GM21528 (cell line): ENCODE data around the gene VCX2.
"Not testable (repeated sequence)": the region's sequence is repeated elsewhere in the genome, so short reads cannot be mapped to it uniquely, and the experiment has no call there.

Experiments used
- ATAC-seq: cut with Tn5 transposase; IDR thresholded peaks from one replicate; pipeline ENCODE4 v1.9.1; 2021; ENCODE audit warnings: mild to moderate bottlenecking, moderate library complexity; ENCODE audit not compliant: unreplicated experiment, low FRiP score

The VCX2 gene

DNA sequence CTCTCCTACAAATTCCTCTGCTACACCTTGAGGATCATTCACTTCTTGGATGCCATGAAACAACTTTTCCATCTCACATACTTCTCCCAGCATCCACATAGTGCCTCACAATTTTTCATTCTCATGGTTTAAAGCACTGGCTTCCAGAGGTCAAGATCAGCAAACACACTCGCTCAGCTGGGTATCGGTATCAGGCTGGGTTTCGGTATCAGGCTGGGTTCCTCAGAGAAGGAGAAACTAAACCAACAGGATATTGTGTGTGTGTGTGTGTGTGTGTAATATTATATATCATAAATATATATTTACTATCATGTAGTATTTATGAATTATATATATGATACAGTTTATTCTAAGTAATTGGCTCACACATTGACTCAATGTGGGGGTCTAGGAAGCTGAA is at the start of gene VCX2:
Gene VCX2 (minus strand): TSS at position 99 of the 400 bp plus-strand sequence. CDS start 624 bp downstream, outside the sequence.
- ATAC-seq: not testable (repeated sequence)

DNA sequence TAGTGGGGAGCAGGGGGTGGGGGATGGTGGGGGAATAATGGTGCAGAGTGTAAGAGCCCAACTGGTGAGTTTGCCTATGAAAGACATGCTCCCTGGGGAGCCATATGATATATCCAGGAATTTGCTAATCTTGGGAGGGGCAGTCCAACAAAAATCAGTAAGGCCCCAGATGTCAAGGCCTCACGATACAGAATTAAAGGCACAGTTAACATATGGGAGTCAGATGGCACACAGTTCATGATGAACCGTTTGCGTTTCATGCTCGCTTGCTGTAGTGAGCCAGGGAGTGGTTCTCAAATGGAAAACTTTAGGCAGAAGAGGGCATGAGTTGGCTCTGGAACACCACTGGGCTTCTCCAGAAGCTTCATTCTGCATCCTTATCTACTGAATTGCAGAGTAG is 33.9 kb upstream of the VCX2 start:
- no peak for ATAC-seq

DNA sequence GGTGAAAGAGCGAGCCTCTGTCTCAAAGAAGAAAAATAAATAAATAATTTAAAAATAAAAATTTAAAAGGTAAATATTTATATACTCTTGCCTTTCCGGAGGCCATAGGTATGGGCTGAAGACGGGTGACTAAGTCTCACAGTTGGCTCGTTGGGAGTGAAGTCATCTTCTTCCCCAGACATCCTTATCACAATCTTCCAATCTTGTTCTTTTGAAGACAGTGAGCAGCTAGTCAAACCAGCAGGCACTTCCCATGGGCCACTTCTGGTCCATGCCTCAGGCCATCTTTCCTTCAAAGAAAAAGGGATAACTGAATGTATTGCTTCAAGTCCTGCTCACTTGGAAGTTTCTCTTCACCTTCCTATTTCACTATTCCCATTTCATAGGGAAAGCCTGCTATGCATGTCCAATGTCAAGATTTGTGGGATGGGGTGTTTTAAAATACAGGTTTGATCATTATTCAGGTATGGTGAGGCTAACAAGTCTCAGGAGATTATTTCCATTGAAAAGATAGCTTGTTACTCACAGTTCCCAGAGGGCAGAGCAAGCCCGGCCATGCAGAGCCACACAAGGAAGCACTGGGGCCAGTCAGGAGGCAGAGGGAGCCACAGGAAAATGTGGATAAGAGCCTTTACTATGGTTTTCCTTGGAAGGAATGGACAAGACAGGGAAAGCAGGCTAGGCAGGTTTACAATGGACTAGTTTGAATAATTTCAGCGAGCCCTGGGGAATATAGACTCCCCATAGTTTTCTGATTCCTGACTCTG is 33.3 kb upstream of the VCX2 start:
- ATAC-seq: no peak

DNA sequence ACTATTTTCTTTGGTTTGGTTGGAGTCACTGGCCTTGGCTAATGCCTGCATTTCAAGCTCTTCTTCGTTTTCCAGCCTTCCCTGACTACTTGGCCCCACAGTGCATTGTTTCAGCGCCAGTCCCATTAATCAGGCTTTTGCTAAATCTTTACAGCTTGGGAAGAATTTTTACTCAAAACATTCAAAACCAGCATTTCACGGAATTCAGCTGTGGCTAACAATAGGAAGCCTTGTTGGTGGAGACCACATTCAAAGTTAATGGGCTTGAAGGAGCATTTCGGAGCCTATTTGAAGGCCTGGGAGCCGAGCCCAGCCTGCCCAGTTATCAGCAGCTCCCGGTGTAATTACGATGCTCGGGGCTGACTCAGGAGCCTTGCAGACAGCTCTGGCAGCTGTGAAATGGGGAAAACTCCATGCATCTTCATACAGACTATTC is 30.8 kb upstream of the VCX2 start:
- ATAC-seq: no peak

DNA sequence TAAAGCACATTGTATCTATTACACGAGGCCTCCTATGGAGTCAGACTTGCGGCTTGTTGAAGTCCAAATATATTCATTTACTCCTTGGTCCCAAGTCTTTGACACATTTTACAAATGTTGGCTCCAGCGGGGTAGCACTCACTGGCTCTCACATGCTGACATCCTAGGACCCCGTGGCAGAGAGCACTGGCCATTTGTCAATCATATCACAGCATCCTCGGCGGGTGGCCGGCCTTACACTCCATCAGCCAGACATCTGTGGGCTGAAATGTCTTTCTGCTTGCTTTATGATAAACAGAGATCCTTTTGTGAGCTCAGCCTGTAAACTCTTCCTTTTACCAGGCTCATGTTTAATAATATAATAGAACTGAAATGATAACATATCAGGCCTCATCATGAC is 25.7 kb upstream of the VCX2 start:
- ATAC-seq: no peak

DNA sequence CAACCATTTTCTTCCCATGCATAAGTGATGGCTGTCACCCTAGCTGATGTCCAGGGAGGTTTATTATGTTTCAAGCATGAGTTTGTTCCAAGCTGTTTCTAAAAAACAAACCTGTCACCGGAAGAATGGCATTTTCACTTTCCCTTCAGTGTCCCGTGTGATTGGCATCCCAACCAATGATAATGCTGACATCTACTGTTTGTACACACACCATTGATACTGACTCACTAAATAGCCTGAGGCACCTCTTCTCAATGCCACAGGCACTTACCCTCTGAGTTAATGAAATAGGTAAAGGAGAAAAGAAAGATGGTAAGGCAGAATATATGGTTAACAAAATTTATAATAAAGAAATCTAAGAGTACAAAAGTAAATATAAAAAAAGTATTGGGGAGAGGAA is 23.1 kb upstream of the VCX2 start:
- no peak for ATAC-seq

DNA sequence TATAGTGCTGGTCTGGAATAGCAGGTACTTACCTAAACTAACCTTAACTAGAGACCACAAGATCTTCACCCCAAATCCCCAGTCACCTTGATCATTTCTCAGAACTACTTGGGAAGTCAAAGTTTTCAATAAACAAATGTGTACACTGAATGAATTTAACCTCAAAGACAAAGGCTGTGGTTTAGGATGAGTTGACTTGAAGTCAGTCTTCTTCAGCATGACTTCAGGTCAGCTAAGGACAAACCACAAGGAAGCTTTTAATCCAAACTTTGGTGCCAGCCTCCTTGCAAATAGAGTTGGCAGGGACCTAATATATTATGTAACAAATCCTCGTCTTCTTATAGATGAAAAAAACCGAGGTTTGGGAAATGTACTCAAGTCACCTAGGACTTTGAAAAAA is 21.2 kb upstream of the VCX2 start:
- ATAC-seq: no peak

DNA sequence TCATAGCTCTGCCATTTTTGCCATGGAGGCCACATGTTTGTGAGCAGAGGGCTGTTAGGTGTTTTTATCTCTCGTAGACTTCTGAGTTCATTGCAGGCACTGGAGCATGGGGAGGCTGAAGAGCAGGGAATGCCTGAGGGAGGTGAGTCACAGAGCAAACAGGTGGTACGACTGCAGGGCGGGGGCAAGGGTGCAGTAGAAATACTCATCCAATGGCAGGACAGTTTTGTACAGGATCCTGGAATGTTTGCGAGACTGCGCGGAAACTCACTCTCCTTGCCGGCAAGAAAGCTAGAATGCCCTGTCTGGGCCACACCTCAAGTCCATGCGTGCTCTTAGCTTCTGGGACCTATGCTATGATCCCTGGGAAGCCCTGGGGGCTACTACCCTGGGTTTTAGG is 20.0 kb upstream of the VCX2 start:
- no peak for ATAC-seq

DNA sequence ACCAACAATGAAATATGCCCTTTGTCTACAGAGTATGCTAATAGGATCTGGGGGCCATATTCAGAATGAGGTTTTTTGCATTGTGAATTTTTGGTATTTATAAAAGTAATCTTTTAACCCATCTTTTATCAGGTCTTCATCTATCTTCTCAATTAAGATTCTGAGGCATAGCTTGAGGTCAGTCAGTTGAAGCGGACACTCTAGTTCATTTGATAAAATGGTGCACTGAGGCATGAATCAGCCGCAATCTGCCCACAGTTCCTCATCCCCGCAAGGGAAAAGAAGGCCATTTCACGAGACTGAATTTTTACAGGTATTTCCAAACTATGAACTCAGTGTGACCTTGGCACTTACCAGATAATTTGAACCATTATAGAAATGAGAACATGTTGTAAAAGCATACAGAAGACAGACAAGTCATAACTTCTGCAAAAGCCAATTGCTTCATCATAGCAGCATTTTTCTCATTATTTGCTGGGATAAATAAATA is 19.3 kb upstream of the VCX2 start:
- ATAC-seq: no peak

DNA sequence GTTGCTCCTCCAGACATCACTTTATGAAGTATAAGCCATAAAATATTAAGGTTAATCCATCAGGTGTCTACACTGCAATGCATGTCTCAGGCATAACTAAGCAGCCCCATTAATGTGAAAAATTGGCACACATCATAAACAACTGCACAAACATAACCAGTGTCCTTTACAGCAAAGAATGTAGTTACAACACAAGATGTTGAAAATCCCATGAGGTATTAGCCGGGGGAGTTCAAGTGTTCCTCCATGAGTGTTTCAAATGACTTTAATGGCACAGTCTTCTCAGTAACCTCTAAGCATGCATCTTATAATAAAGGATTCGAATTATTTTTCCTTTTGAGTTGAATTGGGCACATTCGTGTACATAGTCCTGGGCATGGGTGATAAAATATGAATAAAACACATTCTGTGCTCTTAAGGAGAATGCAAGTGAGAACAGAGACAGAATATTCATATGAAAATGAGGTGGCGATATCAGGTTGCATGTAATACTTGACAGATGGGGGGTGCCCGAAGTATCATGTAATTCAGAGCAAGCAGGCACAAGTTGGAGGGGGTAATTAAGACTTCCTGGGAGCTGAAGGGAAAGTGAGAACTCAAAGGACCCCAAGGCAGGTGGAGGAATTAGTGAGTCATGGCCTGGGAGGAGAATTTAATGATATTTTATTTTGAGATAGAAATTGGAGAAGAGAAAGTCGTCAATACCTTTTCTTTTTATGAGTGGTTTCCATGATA is 18.2 kb upstream of the VCX2 start:
- no peak for ATAC-seq

DNA sequence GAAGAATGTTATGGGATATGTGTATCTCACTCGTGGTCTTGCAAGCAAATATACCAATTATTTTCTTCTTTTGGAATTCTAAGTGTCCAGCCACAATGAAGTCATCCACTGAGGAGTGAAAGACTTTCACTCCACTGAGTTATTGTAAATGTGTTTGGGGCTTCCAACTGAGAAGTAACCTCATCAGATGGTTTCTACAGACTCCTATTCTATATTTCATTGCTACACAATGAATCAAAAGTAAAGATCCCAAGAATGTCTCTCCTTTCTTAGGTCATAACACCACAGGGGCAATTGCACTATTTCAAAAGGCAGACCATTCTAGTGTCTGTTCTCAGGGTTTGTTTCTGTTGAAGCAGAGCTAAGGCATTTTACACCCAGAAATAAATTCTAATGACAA is 12.3 kb upstream of the VCX2 start:
- no peak for ATAC-seq

DNA sequence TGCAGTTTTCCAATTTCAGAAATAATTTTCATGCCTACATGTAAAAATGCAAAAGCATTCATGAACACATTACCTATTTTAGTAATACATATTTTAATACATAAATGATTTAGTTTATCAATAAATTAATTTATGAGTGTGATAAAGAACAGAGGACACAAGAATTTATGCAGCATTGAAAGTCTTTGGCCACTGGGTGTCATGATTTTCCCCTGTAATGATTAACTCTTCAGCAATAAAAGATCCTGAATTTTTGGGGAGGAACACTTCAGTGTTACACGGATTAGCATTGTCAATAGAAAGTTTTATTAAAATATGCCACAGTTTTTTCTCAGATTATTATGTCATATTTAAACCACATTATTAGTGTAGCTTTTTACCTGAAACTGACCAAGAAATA is 8.6 kb upstream of the VCX2 start:
- no peak for ATAC-seq

DNA sequence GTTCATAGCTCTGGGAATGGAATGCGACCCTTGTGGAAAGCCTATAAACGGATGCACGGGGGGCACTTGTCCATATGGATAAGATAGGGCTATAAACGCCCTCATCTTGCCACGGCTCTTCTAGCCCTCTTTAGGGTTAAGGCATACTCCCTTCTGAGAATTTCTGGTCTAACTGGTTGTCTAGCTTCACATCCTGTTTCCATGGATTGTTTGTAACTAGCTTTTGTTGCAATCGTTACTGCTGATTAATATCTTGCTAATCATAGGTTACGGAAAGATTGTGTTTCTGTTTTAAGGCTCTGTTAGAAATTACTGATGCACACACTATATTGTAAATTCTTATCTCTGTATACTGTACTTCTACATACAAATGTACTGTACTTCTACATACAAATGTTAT is 17.1 kb downstream of the VCX2 start:
- ATAC-seq: not testable (repeated sequence)

DNA sequence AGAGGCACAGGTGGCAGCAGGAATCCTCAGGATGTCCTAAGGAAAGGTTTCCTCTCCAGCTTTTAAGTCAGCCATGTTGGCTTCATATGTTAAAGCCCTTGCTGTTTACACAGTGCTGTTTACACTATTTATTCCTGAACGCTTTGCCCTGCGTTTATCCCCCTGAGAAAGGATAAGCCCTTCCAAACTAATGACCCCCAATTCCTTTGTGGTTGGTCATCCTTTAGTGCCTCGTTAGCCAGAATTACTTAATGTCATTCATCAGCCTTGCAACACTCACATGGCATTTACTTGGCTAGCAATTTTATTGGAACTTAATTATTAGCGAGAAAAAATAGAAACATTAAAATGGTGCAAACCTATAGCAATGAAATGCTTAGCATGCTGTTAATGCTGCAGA is 23.8 kb downstream of the VCX2 start:
- no peak for ATAC-seq

DNA sequence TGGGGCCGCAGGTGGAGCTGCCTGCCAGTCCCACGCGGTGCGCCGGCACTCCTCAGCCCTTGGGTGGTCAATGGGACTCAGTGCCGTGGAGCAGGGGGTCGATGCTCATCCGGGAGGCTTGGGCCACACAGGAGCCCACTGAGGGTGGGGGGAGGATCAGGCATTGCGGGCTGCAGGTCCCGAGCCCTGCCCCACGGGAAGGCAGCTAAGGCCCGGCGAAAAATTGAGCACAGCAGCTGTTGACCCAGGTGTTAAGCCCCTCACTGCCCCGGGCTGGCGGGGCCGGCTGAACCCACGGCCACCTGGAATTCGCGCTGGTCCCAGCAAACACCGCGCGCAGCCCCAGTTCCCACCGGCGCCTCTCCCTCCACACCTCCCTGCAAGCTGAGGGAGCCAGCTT is 26.1 kb downstream of the VCX2 start:
- no peak for ATAC-seq

DNA sequence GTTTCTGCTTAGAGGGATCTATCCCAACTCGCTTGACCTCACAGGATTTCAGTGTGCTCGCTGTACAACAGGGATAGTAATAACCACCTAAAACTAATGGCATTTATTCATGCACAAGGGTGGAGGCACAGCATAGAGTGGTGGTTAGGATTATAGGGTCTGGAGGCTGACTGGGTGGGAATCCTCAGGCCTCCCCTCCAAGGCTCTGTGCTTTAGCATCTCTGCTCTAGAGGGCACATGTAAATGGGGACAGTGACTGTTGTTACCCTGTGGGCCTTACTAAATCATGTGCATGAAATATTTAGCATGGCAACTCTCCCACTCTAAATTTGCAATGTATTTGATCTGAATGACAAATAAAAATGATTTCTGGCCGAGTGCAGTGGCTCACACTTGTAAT is 29.2 kb downstream of the VCX2 start:
- ATAC-seq: no peak

DNA sequence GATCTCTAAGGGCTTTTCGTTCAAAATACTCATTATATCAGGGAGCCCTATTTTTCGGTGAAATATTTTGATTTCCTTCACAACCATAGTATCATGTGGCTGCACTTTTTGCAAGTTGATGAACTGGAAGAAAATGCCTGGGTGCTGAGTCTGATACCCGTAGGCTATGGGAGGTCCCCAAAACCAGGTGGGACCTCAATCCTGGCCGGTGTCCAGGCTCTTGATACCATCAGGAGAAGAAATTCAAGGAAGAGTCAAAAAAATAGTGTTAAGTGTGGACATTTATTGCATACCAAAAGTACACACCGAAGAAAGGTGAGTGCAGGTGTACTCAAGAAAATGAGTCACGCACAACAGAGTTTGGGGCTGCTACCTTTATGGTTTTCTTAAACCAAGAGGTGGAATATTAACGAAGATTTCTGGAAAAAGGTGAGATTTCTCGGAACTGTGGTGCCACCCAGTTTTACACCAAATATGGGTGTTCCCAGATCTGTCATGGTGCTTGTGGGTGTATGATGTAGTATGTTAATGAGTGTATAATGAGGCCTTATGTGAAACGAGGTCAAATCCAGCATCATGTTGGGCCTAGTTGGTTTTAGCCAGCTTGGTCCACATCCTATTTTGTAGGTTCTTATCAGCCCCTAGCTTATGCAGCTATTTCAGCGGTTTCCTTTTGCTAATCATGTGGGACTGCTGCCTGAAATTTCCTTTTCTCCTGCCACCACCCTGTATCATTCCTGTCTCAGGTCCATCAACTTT is 29.9 kb downstream of the VCX2 start:
- no peak for ATAC-seq

DNA sequence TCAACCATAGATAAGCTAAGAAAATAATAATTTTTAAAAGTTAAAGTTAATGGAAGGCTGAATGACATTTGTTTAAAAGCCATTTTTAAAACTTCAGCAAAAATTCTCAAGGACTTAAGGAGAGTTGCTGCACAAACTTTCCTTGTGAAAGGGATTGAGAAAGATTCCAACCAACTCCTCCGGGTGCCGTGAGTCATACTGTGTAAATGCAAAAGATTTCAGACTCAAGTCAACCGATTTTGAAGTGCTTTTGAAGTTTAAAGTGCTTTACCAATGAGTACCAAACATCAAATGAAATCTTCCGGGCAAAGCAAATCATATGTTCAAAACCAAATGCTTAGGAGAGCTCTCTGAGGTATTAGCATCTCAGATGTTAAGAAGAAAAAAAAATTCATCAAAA is 31.4 kb downstream of the VCX2 start:
- ATAC-seq: no peak

DNA sequence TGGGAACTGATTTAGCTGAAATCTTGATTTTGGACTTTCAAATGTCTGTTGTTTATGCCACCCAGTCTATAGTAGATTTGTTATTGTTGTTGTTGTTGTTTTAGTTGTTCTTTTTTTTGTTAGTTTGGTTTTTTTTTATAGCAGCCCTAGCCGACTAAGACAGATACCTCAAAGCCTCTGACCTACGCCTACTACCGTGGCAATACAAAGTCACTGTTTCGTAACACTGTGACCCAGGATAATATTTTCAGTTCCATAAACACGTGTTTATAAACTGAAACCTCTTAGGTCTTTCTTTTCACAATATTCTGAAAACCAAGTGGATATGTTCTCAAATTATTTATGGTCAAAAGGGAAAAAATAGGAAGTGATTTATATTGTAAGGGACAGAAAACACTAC is 32.8 kb downstream of the VCX2 start:
- no peak for ATAC-seq

DNA sequence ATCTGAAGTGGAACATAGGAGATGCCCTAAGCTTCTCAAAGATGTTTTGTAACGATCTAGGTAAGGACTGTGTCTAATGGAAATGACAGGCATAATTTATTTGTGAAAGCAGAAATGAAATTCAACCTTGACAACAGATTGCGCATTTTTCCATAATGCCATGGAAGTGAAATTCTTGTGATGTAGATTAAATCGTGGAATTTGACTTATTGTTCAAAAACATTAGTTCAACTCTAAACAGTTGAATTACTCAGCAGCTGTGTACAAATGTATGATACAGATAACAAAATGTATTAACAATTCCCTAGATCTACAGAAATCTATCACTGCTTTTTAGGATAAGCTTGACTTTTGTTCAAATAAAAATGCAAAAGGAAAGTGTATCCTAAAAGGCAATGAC is 44.4 kb downstream of the VCX2 start:
- no peak for ATAC-seq

DNA sequence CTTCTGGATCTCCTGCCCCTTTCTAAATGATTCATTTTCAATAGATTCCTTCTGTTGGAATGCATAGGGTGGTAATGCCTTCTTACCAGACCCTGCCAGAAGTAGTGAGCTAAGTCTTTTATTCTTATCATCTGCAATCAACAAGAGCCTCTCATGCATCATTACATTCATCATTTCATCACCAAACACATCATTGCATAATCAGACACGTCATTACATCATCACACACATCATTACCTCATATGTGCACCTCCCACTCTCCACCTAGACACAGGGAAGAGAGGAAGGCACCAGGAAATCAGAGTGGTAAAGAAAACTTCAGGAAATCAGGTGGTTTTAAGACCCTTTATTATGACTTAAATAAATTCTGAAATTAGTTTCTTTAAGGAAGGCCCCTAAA is 45.0 kb downstream of the VCX2 start:
- ATAC-seq: no peak
